ENCODE data around the gene TBC1D32.

The TBC1D32 gene

GRCh38 chr6:121354764-121355163, 20.5 kb upstream of the TBC1D32 start:
- Histone ChIP-seq H3K4me3 (replicated peaks; ENCODE audit: insufficient read depth, low read length) (no peak overlapping the region), H3K27ac (replicated peaks) (no peak overlapping the region), H3K27me3 (ENCODE audit: insufficient read depth, poor library complexity, severe bottlenecking) (peaks cover 5% of the 10 kb centered on the region)
- TF ChIP-seq POLR2AphosphoS5 (IDR thresholded peaks at IDR 0.05; ENCODE audit: low read depth) (no peak), GABPA (IDR thresholded peaks at IDR 0.05; ENCODE audit: low read depth) (no peak)
- TF ChIP-seq, protein P1, sequence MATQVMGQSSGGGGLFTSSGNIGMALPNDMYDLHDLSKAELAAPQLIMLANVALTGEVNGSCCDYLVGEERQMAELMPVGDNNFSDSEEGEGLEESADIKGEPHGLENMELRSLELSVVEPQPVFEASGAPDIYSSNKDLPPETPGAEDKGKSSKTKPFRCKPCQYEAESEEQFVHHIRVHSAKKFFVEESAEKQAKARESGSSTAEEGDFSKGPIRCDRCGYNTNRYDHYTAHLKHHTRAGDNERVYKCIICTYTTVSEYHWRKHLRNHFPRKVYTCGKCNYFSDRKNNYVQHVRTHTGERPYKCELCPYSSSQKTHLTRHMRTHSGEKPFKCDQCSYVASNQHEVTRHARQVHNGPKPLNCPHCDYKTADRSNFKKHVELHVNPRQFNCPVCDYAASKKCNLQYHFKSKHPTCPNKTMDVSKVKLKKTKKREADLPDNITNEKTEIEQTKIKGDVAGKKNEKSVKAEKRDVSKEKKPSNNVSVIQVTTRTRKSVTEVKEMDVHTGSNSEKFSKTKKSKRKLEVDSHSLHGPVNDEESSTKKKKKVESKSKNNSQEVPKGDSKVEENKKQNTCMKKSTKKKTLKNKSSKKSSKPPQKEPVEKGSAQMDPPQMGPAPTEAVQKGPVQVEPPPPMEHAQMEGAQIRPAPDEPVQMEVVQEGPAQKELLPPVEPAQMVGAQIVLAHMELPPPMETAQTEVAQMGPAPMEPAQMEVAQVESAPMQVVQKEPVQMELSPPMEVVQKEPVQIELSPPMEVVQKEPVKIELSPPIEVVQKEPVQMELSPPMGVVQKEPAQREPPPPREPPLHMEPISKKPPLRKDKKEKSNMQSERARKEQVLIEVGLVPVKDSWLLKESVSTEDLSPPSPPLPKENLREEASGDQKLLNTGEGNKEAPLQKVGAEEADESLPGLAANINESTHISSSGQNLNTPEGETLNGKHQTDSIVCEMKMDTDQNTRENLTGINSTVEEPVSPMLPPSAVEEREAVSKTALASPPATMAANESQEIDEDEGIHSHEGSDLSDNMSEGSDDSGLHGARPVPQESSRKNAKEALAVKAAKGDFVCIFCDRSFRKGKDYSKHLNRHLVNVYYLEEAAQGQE (IDR thresholded peaks at IDR 0.05; ENCODE audit: insufficient replicate concordance, low read depth), result no peak
- no peak for DNase-seq (ENCODE audit: low read depth in 1 of 2, low spot score in 1 of 2)

DNA sequence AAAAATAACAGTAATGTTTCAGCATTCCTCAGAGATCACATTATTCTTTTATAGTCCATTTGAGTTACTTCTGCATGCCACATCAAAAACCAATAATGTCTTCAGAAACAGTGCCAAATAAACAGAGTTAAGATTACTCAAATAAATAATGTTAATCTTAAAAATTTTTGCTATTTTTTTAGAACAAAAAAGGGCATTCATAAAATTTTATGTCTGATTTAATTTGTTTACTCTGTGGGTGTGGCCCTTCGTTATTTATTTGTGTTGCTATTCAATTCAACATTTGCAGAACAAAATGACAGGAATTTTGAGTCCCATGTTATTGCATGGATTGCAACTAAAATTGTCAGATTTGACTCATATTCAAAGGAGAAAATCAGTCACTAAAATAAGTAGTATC, 18.7 kb upstream of the TBC1D32 start:
- Histone ChIP-seq H3K27me3 (ENCODE audit: insufficient read depth, poor library complexity, severe bottlenecking) (peaks cover 1% of the 10 kb centered on the region), H3K4me3 (replicated peaks; ENCODE audit: insufficient read depth, low read length) (no peak overlapping the region), H3K27ac (replicated peaks) (no peak overlapping the region)
- DNase-seq (ENCODE audit: low read depth in 1 of 2, low spot score in 1 of 2), result no peak
- TF ChIP-seq CTCF (IDR thresholded peaks at IDR 0.05; ENCODE audit: insufficient read depth, low read length), result no peak
- TF ChIP-seq, protein P1 (IDR thresholded peaks at IDR 0.05; ENCODE audit: insufficient replicate concordance, low read depth), result no peak
- TF ChIP-seq SPI1 (IDR thresholded peaks at IDR 0.05; ENCODE audit: borderline replicate concordance, low read depth), result no peak

DNA sequence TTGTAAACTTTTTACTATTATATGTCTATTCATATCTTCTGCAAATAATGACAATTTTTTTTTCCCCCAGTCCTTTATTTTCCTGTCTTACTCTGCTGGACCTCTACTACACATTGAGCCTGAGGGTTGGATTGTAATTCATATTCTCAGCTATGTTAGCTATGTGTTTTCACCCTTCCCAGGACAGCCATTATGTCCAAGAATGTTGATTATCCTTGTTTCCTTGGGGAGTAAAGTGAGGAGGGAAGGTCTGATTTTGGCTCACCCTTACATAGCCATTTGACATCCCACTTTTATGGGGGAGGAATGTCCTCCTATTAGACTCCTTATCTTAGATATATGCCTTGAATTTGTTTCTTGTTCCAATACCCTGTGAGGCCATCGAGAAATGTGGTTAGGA, 17.6 kb upstream of the TBC1D32 start:
- TF ChIP-seq, protein P1 (IDR thresholded peaks at IDR 0.05; ENCODE audit: insufficient replicate concordance, low read depth), result no peak
- TF ChIP-seq POLR2AphosphoS5 (IDR thresholded peaks at IDR 0.05; ENCODE audit: low read depth), result no peak
- no peak for TF ChIP-seq CTCF (IDR thresholded peaks at IDR 0.05; ENCODE audit: insufficient read depth, low read length)
- no peak for TF ChIP-seq SPI1 (IDR thresholded peaks at IDR 0.05; ENCODE audit: borderline replicate concordance, low read depth)
- no peak for TF ChIP-seq GABPA (IDR thresholded peaks at IDR 0.05; ENCODE audit: low read depth)
- no peaks in the 10 kb centered on the region for H3K27me3 ChIP-seq (ENCODE audit: insufficient read depth, poor library complexity, severe bottlenecking)
- no peak overlapping the region for H3K4me3 ChIP-seq (replicated peaks; ENCODE audit: insufficient read depth, low read length)
- no peak for DNase-seq (ENCODE audit: low read depth in 1 of 2, low spot score in 1 of 2)
- no peak overlapping the region for H3K27ac ChIP-seq (replicated peaks)

- no peak overlapping the region for H3K4me3 ChIP-seq (replicated peaks; ENCODE audit: insufficient read depth, low read length)
- H3K27ac ChIP-seq (replicated peaks), result no peak overlapping the region
- no peak for TF ChIP-seq SPI1 (IDR thresholded peaks at IDR 0.05; ENCODE audit: borderline replicate concordance, low read depth)
- TF ChIP-seq, protein P1 (IDR thresholded peaks at IDR 0.05; ENCODE audit: insufficient replicate concordance, low read depth), result no peak
- no peak for TF ChIP-seq POLR2AphosphoS5 (IDR thresholded peaks at IDR 0.05; ENCODE audit: low read depth)
- TF ChIP-seq GABPA (IDR thresholded peaks at IDR 0.05; ENCODE audit: low read depth), result no peak
- DNase-seq (ENCODE audit: low read depth in 1 of 2, low spot score in 1 of 2), result no peak
- H3K27me3 ChIP-seq (ENCODE audit: insufficient read depth, poor library complexity, severe bottlenecking), result no peaks in the 10 kb centered on the region
Measured at GRCh38 chr6:121349596-121349995, 15.3 kb upstream of the TBC1D32 start.
